Stimulated activated naive B cell treated with anti-CD40 and anti-IgM and Interleukin-4, amounts not matched to agents 10 μg/mL and 1 μg/mL and 100 μg/mL, for 72 hours (primary cell): ENCODE data around the gene ACACA.

Experiments
- ATAC-seq, 2 donors: fragments of 150-1000 bp; cut with Tn5 transposase; replicated peaks; 2 replicates each; pipeline ENCODE4 v1.10.0; 2021; ENCODE audit warnings: moderate library complexity in 1 of 2
- DNase-seq: peaks from one replicate; pipeline ENCODE4 v3.0.0; 2021
- H3K27ac Mint-ChIP-seq: one replicate; pipeline ENCODE4 v1.8.0; 2022; ENCODE audit warnings: mild to moderate bottlenecking, mixed read lengths
- H3K27me3 Mint-ChIP-seq, 2 donors: one replicate each; pipeline ENCODE4 v1.8.0; 2022; ENCODE audit warnings: mixed read lengths in 2 of 2
- H3K36me3 Mint-ChIP-seq, 2 donors: one replicate each; pipeline ENCODE4 v1.8.0; 2022; ENCODE audit warnings: mixed read lengths in 2 of 2, mild to moderate bottlenecking in 1 of 2
- H3K4me1 Mint-ChIP-seq, 2 donors: one replicate each; pipeline ENCODE4 v1.8.0; 2022; ENCODE audit warnings: mixed read lengths in 2 of 2, mild to moderate bottlenecking in 1 of 2
- H3K4me3 Mint-ChIP-seq, 2 donors: one replicate each; pipeline ENCODE4 v1.8.0; 2022; ENCODE audit warnings: mild to moderate bottlenecking in 2 of 2, mixed read lengths in 2 of 2, moderate library complexity in 1 of 2
- H3K9me3 Mint-ChIP-seq, 2 donors: one replicate each; pipeline ENCODE4 v1.8.0; 2022; ENCODE audit warnings: mixed read lengths in 2 of 2, mild to moderate bottlenecking in 1 of 2

The ACACA gene

GRCh38 chr17:37231887-37232286, 174.7 kb downstream of the ACACA start:
- H3K27ac Mint-ChIP-seq = no peak overlapping the region
- no peak for ATAC-seq
- no peaks in the 10 kb centered on the region for H3K27me3 Mint-ChIP-seq
- H3K4me1 Mint-ChIP-seq = no peaks in the 10 kb centered on the region
- no peak overlapping the region for H3K4me3 Mint-ChIP-seq
- DNase-seq = no peak
- no peaks in the 10 kb centered on the region for H3K9me3 Mint-ChIP-seq
- H3K36me3 Mint-ChIP-seq = peaks cover 37 to 47% of the 10 kb centered on the region in 2 donors

DNA sequence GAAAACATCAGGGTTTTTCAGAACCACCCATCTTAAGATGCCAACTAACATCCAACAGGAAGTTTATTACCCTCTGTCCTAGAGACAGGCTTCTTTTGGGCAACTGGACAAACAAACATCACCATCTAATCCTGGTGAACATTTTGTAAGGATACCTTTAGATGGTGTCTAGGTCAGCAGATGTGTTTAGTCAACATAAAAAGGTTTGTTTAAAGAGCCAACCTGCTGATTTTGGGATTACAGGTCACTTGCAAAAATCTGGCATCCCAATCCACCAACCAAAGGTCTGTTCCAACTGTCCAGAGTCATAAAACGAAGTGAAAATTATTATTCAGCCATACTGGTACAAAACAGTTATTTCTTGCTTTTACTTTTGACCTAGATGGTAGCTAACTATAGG, 176.0 kb downstream of the ACACA start:
- peaks cover 36 to 50% of the 10 kb centered on the region in 2 donors for H3K36me3 Mint-ChIP-seq
- no peaks in the 10 kb centered on the region for H3K27me3 Mint-ChIP-seq
- H3K4me1 Mint-ChIP-seq = no peaks in the 10 kb centered on the region
- no peak for ATAC-seq
- H3K9me3 Mint-ChIP-seq = no peaks in the 10 kb centered on the region
- H3K4me3 Mint-ChIP-seq = no peak overlapping the region
- H3K27ac Mint-ChIP-seq = no peak overlapping the region
- DNase-seq = no peak

DNA sequence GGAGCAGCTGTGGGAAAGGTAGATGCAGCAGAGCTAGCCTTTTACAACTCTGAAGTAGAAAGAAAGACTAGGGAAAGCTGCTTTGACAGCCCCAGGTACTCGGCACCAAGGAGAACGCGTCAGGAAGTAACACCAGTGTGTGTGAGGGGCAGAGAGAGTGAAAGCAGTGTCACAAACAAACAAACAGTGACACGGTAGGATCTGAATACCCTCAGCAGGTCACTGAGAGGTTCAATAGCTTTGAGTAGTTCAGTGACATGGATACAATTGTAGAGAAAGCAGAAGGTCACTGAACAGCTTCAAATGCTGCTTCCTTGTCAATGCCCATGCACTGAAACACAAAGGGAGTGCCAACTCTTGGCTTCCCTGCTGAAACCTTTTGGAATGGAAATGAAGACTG, 181.2 kb downstream of the ACACA start:
- no peak overlapping the region for H3K27ac Mint-ChIP-seq
- ATAC-seq = no peak

GRCh38 chr17:37221865-37222264, 184.8 kb downstream of the ACACA start:
- DNase-seq (no peak), ATAC-seq (no peak)
- no peak overlapping the region for H3K4me3 Mint-ChIP-seq
- H3K27ac Mint-ChIP-seq = no peak overlapping the region
- H3K9me3 Mint-ChIP-seq = no peaks in the 10 kb centered on the region
- no peaks in the 10 kb centered on the region for H3K4me1 Mint-ChIP-seq
- H3K36me3 Mint-ChIP-seq = peaks cover 24 to 47% of the 10 kb centered on the region in 2 donors
- H3K27me3 Mint-ChIP-seq = no peaks in the 10 kb centered on the region

More for the DNA sequence above, 181.2 kb downstream of the ACACA start:
- DNase-seq = no peak
- Mint-ChIP-seq H3K4me3 (no peak overlapping the region), H3K9me3 (no peaks in the 10 kb centered on the region), H3K36me3 (peaks cover 29 to 49% of the 10 kb centered on the region in 2 donors), H3K27me3 (no peaks in the 10 kb centered on the region), H3K4me1 (no peaks in the 10 kb centered on the region)

DNA sequence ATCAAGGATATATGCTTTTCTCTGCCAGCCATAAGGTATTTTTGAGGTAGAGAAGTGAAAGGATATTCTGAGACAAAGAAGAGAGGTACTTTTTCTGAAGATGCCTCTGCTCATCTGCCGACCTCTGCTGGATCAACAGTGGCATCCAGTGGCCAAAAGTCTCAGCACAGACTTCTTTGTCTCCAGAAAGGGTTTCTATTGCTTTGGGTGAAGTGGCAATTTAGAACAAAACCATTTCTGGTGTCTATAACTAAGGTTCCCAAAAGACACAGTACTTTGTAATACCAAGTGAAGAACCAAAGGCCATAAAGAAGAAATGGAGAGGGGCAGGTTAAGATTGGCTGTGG, 186.1 kb downstream of the ACACA start:
- ATAC-seq (no peak), DNase-seq (no peak)
- no peaks in the 10 kb centered on the region for H3K9me3 Mint-ChIP-seq
- H3K4me3 Mint-ChIP-seq = no peak overlapping the region
- no peak overlapping the region for H3K27ac Mint-ChIP-seq
- no peaks in the 10 kb centered on the region for H3K27me3 Mint-ChIP-seq
- H3K4me1 Mint-ChIP-seq = no peaks in the 10 kb centered on the region
- H3K36me3 Mint-ChIP-seq = peaks cover 26 to 48% of the 10 kb centered on the region in 2 donors

GRCh38 chr17:37219876-37220606, 186.6 kb downstream of the ACACA start:
- Mint-ChIP-seq H3K27me3 (no peaks in the 10 kb centered on the region), H3K4me3 (no peak overlapping the region), H3K9me3 (no peaks in the 10 kb centered on the region), H3K36me3 (peaks cover 23 to 44% of the 10 kb centered on the region in 2 donors), H3K4me1 (no peaks in the 10 kb centered on the region), H3K27ac (no peak overlapping the region)
- no peak for DNase-seq
- no peak for ATAC-seq

DNA sequence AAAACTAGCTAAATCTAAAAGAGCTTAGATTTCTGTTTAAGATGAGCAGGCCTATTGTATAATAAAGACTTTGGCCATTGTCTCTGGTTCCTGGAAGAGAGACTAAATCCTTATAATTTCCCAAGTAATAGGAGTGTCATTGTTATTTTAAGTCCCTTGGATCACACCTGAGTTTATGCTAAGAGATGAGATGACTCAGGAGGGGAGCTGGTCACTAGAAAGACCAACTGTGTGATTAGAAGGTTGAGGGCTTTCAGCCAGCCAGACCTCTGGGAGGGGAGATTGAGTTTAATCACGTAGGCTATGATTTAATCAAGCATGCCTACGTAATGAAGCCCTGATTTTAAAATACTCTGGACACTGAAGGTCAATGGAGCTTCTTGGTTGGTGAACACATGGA, 187.8 kb downstream of the ACACA start:
- Mint-ChIP-seq H3K4me3 (no peak overlapping the region), H3K9me3 (no peaks in the 10 kb centered on the region), H3K27ac (no peak overlapping the region), H3K36me3 (peaks cover 26 to 51% of the 10 kb centered on the region in 2 donors), H3K27me3 (no peaks in the 10 kb centered on the region), H3K4me1 (no peaks in the 10 kb centered on the region)
- DNase-seq (no peak), ATAC-seq (no peak)

DNA sequence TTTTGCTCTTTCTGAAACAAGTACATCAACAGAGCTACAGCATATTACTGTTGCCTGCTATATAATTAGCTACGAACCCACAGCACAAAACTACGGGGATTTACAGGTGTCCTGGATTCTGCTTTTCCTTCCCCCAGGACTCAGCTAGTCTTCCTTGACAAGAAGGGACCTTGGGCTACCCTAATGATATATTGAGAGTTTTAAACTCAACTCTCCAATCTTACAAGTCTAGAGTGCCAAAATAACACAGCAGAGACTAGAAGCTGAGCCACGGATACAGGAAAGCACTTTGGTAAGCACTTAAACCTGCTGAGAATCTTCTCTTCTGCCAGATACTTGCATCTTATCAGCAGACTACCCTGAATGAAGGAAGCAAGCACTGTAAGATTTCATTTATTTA, 192.2 kb downstream of the ACACA start:
- ATAC-seq = no peak
- H3K36me3 Mint-ChIP-seq = peaks cover 27 to 43% of the 10 kb centered on the region in 2 donors
- no peaks in the 10 kb centered on the region for H3K27me3 Mint-ChIP-seq
- no peaks in the 10 kb centered on the region for H3K9me3 Mint-ChIP-seq
- no peaks in the 10 kb centered on the region for H3K4me1 Mint-ChIP-seq
- no peak for DNase-seq
- H3K27ac Mint-ChIP-seq = no peak overlapping the region
- H3K4me3 Mint-ChIP-seq = no peak overlapping the region

GRCh38 chr17:37213927-37214326, 192.7 kb downstream of the ACACA start:
- H3K27me3 Mint-ChIP-seq = no peaks in the 10 kb centered on the region
- H3K36me3 Mint-ChIP-seq = peaks cover 28 to 42% of the 10 kb centered on the region in 2 donors
- H3K9me3 Mint-ChIP-seq = no peaks in the 10 kb centered on the region
- no peak for DNase-seq
- ATAC-seq = no peak
- no peak overlapping the region for H3K27ac Mint-ChIP-seq
- H3K4me3 Mint-ChIP-seq = no peak overlapping the region
- H3K4me1 Mint-ChIP-seq = no peaks in the 10 kb centered on the region

DNA sequence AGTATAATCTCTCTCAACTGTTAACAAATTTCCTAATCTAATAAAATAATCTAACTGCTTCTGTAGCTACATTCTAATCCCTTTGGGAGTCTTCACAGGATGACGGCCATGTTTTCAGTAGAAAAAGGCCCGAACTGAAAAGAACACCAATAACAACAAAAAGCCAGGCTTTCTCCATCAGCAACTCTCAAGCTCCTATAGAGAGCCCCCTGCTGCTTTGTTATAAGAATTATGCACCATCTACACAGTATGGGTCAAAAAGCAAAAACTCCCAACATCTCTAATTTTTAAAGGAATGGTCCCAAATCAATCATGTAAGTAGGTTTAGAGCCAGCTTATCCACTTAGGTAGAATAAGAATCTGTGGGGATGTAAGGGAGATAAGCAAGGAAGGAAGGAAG, 194.5 kb downstream of the ACACA start:
- Mint-ChIP-seq H3K27me3 (no peaks in the 10 kb centered on the region), H3K4me1 (no peaks in the 10 kb centered on the region), H3K9me3 (no peaks in the 10 kb centered on the region), H3K4me3 (no peak overlapping the region), H3K27ac (no peak overlapping the region), H3K36me3 (peaks cover 37 to 48% of the 10 kb centered on the region in 2 donors)
- ATAC-seq (no peak), DNase-seq (no peak)

GRCh38 chr17:37211136-37211535, 195.5 kb downstream of the ACACA start:
- no peaks in the 10 kb centered on the region for H3K4me1 Mint-ChIP-seq
- no peak overlapping the region for H3K4me3 Mint-ChIP-seq
- H3K9me3 Mint-ChIP-seq = no peaks in the 10 kb centered on the region
- ATAC-seq (no peak), DNase-seq (no peak)
- H3K27me3 Mint-ChIP-seq = no peaks in the 10 kb centered on the region
- peaks cover 34 to 48% of the 10 kb centered on the region in 2 donors for H3K36me3 Mint-ChIP-seq
- no peak overlapping the region for H3K27ac Mint-ChIP-seq

DNA sequence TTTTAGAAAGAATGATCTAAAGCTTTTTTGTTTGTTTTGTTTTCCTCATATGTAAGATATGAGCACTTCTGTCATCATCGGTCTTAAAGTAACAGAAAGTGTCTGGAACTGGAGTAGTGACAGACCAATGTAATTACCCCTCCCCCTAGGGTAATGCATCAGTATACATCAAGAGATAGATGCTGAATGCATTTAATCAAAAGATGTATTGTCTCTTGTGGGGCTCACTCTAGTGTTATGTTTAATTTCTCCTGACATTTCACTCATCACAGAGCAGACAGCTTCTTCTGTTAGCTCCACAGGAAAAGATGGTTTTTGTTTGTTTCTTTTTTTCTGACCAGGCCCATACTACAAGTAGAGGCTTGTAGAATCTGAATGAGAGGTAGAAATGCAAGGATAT, 199.5 kb downstream of the ACACA start:
- H3K27me3 Mint-ChIP-seq = no peaks in the 10 kb centered on the region
- H3K9me3 Mint-ChIP-seq = no peaks in the 10 kb centered on the region
- no peak for ATAC-seq
- H3K4me1 Mint-ChIP-seq = no peaks in the 10 kb centered on the region
- DNase-seq = no peak
- no peak overlapping the region for H3K27ac Mint-ChIP-seq
- peaks cover 38 to 43% of the 10 kb centered on the region in 2 donors for H3K36me3 Mint-ChIP-seq
- no peak overlapping the region for H3K4me3 Mint-ChIP-seq

DNA sequence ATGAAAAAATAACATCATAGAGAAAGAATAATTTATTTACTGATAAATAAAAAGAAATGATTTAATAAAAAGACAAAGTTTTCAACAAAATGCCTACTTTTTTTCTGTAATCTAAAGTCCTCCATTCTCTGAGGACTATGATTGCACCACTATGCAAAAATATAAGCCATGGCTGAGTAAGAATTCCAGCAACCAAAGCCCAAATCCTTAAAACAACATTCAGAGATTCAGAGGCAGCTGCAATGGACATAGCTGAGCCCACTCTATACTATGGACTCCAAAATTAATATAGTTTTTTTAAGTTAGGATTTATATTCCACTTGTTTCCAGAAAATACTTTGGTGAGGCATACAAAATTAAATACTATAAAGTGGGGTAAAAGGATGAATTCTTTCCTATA, 200.3 kb downstream of the ACACA start:
- no peak overlapping the region for H3K27ac Mint-ChIP-seq
- no peaks in the 10 kb centered on the region for H3K9me3 Mint-ChIP-seq
- H3K4me3 Mint-ChIP-seq = no peak overlapping the region
- no peaks in the 10 kb centered on the region for H3K27me3 Mint-ChIP-seq
- H3K36me3 Mint-ChIP-seq = peaks cover 36 to 43% of the 10 kb centered on the region in 2 donors
- no peaks in the 10 kb centered on the region for H3K4me1 Mint-ChIP-seq
- DNase-seq (no peak), ATAC-seq (no peak)

- ATAC-seq = no peak
- Mint-ChIP-seq H3K9me3 (no peaks in the 10 kb centered on the region), H3K36me3 (peaks cover 34 to 38% of the 10 kb centered on the region in 2 donors), H3K27me3 (no peaks in the 10 kb centered on the region), H3K4me3 (no peak overlapping the region), H3K27ac (no peak overlapping the region), H3K4me1 (peaks cover 0 to 3% of the 10 kb centered on the region in 2 donors)
- no peak for DNase-seq
These were observed 206.1 kb downstream of the ACACA start for GRCh38 chr17:37200497-37200896.

GRCh38 chr17:37197336-37197735, 209.3 kb downstream of the ACACA start:
- DNase-seq = no peak
- ATAC-seq = no peak
- H3K27ac Mint-ChIP-seq = no peak overlapping the region
- H3K36me3 Mint-ChIP-seq = peaks cover 31 to 39% of the 10 kb centered on the region in 2 donors
- H3K4me3 Mint-ChIP-seq = no peak overlapping the region
- no peaks in the 10 kb centered on the region for H3K27me3 Mint-ChIP-seq
- peaks cover 0 to 3% of the 10 kb centered on the region in 2 donors for H3K4me1 Mint-ChIP-seq
- no peaks in the 10 kb centered on the region for H3K9me3 Mint-ChIP-seq
